ENCODE results near the gene NVL.

DNA sequence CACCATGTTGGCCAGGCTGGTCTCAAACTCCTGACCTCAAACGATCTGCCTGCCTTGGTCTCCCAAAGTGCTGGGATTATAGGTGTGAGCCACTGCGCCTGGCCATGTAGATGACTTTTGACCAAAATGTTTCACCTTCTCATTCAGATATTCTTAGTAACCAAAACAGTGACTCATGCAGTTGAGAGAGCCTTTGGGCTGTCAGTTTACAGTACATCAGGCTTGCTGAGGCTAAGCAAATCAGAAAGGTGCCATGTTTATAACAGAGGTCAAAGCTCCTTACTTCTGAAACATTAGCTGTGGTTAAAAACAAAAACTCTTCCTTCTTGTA is 47.7 kb upstream of the NVL start:
- TF ChIP-seq EZH2 (optimal IDR thresholded peaks at IDR 0.05; ENCODE audit: low read depth, low read length): no peak
- TF ChIP-seq, protein P1, sequence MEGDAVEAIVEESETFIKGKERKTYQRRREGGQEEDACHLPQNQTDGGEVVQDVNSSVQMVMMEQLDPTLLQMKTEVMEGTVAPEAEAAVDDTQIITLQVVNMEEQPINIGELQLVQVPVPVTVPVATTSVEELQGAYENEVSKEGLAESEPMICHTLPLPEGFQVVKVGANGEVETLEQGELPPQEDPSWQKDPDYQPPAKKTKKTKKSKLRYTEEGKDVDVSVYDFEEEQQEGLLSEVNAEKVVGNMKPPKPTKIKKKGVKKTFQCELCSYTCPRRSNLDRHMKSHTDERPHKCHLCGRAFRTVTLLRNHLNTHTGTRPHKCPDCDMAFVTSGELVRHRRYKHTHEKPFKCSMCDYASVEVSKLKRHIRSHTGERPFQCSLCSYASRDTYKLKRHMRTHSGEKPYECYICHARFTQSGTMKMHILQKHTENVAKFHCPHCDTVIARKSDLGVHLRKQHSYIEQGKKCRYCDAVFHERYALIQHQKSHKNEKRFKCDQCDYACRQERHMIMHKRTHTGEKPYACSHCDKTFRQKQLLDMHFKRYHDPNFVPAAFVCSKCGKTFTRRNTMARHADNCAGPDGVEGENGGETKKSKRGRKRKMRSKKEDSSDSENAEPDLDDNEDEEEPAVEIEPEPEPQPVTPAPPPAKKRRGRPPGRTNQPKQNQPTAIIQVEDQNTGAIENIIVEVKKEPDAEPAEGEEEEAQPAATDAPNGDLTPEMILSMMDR (IDR thresholded peaks at IDR 0.05; ENCODE audit: low read length): no peak
